ENCODE results near the gene SRPK2. TPM values are rescaled to one million over a fixed set of nuclear protein-coding genes. Genes with fewer than 3 reads are reported as not detected.
"Not testable (repeated sequence)": the region's sequence is repeated elsewhere in the genome, so short reads cannot be mapped to it uniquely, and the experiment has no call there.

SRPK2 gene
- total RNA-seq, 2 donors from 2014 or later, result 46.2 to 50.0 TPM

DNA sequence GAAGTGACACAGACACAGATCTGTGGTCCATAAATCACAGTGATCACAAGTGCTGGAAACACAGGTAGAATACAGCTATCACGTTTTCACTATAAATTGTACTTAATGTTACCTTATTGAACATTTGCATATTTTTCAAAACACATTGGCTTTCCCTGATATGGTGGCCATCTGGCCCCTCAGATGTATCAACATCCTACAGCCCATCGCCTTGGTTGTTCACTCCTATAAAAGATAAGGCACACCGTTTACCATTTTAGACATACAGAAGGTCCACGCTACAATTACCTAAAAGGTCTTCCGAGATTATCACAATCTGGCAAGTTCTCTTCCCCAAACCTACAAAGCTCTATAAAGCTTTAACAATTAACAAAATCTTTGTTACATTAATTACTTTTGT lies 91.4 kb downstream of the SRPK2 start:
- ATAC-seq (no peak), DNase-seq (no peak)
- peaks cover 39% of the 10 kb centered on the region for H3K4me1 Mint-ChIP-seq
- no peak overlapping the region for H3K27ac Mint-ChIP-seq
- H3K4me3 Mint-ChIP-seq, result no peak overlapping the region
- H3K27me3 Mint-ChIP-seq, result no peaks in the 10 kb centered on the region
- H3K9me3 ChIP-seq (ENCODE audit: control insufficient read depth, low read length, poor library complexity, severe bottlenecking), result no peaks in the 10 kb centered on the region
- peaks cover 2% of the 10 kb centered on the region for H3K36me3 Mint-ChIP-seq (ENCODE audit: low read depth)

DNA sequence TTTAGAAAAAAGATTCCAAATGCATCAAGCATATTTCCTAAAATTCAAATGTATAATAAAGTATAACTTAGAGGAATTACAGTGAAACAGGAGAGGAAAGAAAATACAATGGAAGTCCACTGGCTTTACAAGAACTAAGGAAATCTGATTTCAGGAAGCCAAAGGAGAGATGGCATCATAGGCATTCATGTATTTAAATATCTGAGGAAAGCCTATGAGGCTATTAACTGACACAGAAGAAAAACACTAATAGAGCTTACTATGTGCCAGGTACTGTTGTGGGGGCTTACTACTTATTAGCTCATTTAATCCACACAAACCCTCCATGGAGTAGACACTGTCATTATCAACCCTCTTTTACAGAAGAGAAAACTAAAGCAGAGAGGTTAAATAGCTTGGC lies 92.2 kb downstream of the SRPK2 start:
- H3K27me3 Mint-ChIP-seq, result no peaks in the 10 kb centered on the region
- DNase-seq, result no peak
- no peak overlapping the region for H3K27ac Mint-ChIP-seq
- no peak overlapping the region for H3K4me3 Mint-ChIP-seq
- no peak for ATAC-seq
- H3K36me3 Mint-ChIP-seq (ENCODE audit: low read depth), result no peaks in the 10 kb centered on the region
- no peaks in the 10 kb centered on the region for H3K9me3 ChIP-seq (ENCODE audit: control insufficient read depth, low read length, poor library complexity, severe bottlenecking)
- peaks cover 35% of the 10 kb centered on the region for H3K4me1 Mint-ChIP-seq

DNA sequence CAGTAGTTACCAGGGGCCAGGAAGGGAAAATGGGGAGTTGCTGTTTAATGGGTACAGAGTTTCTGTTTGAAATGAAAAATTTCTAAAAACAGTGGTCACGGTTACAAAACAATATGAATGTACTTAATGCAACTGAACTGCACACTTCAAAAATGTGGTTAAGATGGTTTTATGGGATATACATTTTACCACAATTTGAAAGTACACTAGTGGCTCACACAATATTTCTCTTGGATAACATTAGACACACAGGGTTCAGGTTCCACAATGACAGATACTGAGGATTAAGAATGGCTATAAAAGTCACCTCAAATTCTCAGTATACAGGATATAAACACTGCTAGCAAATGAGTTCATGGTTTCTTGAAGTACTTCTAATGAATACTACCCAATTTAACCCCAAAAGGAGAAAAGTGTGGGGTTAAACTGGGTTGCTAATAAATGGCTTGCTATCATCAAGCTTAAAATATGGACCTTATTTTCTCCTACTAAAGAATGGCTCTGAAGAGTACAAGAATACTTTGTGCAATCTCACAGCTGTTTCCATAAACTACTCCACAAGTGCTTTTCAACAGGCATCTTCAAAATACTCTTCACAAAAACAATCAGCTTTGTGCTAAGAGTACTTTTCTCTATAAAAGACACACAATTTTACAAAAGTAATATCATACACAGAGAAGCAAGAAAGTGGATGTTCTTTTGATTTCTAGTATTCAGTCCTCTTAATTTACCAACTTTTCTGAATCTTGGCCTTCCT lies 92.9 kb downstream of the SRPK2 start:
- Mint-ChIP-seq H3K4me3 (no peak overlapping the region), H3K27me3 (no peaks in the 10 kb centered on the region), H3K36me3 (ENCODE audit: low read depth) (no peaks in the 10 kb centered on the region), H3K27ac (no peak overlapping the region), H3K4me1 (peaks cover 34% of the 10 kb centered on the region)
- ATAC-seq (no peak), DNase-seq (no peak)
- H3K9me3 ChIP-seq (ENCODE audit: control insufficient read depth, low read length, poor library complexity, severe bottlenecking), result no peaks in the 10 kb centered on the region

DNA sequence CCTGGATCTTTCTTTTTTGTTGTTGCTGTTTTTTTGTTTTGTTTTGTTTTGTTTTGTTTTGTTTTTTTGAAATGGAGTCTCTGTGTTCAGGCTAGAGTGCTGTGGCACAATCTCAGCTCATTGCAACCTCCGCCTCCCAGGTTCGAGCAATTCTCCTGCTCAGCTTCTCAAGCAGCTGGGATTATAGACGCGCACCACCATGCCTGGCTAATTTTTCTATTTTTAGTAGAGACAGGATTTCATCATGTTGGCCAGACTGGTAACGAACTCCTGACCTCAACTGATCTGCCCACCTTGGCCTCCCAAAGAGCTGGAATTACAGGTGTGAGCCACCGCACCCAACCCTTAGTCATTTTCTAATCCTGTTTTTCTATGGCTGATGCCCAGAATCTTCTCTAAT lies 94.2 kb downstream of the SRPK2 start:
- not testable (repeated sequence) for H3K4me3 Mint-ChIP-seq; DNase-seq; H3K27ac Mint-ChIP-seq; H3K36me3 Mint-ChIP-seq (ENCODE audit: low read depth); ATAC-seq; H3K27me3 Mint-ChIP-seq; H3K9me3 ChIP-seq (ENCODE audit: control insufficient read depth, low read length, poor library complexity, severe bottlenecking)
- peaks cover 34% of the 10 kb centered on the region for H3K4me1 Mint-ChIP-seq

DNA sequence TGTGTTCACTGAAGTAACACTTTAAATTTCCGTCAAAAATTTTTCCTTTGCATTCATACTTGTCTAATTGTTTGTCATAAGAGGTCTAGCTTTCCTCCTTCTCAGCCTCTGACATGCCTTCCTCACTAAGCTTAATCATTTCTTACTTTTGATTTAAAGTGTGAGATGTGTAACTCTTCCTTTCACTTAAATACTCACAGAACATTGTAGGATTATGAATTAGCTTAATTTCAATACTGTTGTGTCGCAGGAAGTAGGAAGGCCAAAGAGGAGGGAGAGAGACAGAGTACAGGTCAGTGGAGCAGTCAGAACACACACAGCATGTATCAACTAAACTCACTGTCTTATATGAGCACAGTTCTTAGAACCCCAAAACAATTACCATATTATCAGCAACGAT lies 99.0 kb downstream of the SRPK2 start:
- H3K27ac Mint-ChIP-seq, result no peak overlapping the region
- peaks cover 13% of the 10 kb centered on the region for H3K4me1 Mint-ChIP-seq
- ATAC-seq, result no peak
- peaks cover 3% of the 10 kb centered on the region for H3K36me3 Mint-ChIP-seq (ENCODE audit: low read depth)
- DNase-seq, result no peak
- no peaks in the 10 kb centered on the region for H3K27me3 Mint-ChIP-seq
- H3K9me3 ChIP-seq (ENCODE audit: control insufficient read depth, low read length, poor library complexity, severe bottlenecking), result no peaks in the 10 kb centered on the region
- H3K4me3 Mint-ChIP-seq, result no peak overlapping the region

DNA sequence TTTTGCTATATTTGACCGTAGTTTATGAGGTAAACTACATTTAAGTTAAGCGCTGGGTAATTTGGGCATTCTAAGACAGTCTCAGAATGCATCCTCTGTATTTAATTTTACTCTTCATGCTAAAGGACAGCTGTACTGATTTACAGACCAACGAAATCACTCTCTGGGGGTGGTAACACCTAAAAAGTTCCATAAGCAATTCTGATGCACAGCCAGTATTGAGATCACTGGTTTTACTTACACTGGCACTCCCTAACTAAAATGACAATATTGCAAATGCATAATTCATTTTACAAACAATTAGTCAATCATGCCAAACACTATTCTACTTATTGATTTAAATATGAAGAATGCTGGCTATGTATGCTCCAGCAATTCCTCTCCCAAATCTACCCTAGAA lies 102.3 kb downstream of the SRPK2 start:
- H3K4me1 Mint-ChIP-seq, result peaks cover 13% of the 10 kb centered on the region
- DNase-seq (no peak), ATAC-seq (no peak)
- H3K36me3 Mint-ChIP-seq (ENCODE audit: low read depth), result peaks cover 3% of the 10 kb centered on the region
- no peaks in the 10 kb centered on the region for H3K27me3 Mint-ChIP-seq
- H3K4me3 Mint-ChIP-seq, result no peak overlapping the region
- H3K9me3 ChIP-seq (ENCODE audit: control insufficient read depth, low read length, poor library complexity, severe bottlenecking), result no peaks in the 10 kb centered on the region
- H3K27ac Mint-ChIP-seq, result no peak overlapping the region

DNA sequence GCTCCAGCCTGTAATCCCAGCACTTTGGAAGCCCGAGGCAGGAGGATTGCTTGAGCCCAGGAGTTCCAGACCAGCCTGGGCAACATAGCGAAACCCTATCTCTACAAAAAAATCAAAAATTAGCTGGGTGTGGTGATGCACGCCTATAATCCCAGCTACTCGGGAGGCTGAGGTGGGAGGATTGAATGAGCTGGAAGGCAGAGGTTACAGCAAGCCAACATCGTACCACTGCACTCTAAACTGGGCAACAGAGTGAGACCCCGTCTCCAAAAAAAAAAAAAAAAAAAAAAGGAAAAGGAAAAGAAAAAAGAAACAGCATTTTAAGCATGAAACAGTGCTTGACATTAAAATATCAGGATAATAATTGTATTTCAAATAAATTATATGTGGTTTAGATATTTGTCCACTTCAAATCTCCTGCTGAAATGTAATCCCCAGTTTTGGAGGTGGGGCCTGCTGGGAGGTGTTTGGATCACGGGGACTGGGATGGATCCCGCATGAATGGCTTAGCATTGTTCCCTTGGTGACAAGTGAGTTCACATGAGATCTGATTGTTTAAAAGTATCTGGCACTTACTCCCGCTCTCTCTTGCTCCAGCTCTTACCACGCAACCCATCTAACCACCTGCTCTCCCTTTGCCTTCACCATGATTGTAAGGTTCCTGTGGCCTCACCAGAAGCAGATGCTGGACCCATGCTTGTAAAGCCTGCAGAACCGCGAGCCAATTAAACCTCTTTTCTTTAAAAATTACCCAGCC lies 103.4 kb downstream of the SRPK2 start:
- no peak for ATAC-seq

DNA sequence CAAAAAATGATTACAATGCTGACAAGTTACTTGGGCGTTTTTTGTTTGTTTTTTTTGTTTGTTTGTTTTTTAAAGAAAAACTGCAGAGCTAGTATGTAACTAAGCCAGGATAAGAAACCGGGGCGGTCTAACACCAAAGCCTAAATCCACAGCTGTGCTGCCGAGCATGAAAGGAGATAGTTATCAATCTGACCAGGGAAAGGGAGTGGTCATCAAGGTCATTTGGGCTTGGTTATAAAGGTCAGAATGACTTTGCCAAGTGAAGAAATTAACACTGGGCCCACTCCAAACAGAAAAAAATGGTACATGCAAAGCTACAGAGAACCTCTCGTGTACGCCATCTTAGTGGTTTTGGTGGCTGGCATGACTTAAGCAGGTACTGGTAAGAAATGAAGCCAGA lies 104.7 kb downstream of the SRPK2 start:
- H3K36me3 Mint-ChIP-seq (ENCODE audit: low read depth), result no peaks in the 10 kb centered on the region
- no peak overlapping the region for H3K27ac Mint-ChIP-seq
- H3K4me1 Mint-ChIP-seq, result peaks cover 7% of the 10 kb centered on the region
- DNase-seq, result no peak
- H3K4me3 Mint-ChIP-seq, result no peak overlapping the region
- no peaks in the 10 kb centered on the region for H3K27me3 Mint-ChIP-seq
- no peak for ATAC-seq
- H3K9me3 ChIP-seq (ENCODE audit: control insufficient read depth, low read length, poor library complexity, severe bottlenecking), result no peaks in the 10 kb centered on the region

More for the DNA sequence above, 103.4 kb downstream of the SRPK2 start:
- H3K27me3 Mint-ChIP-seq, result no peaks in the 10 kb centered on the region
- peaks cover 3% of the 10 kb centered on the region for H3K36me3 Mint-ChIP-seq (ENCODE audit: low read depth)
- no peaks in the 10 kb centered on the region for H3K9me3 ChIP-seq (ENCODE audit: control insufficient read depth, low read length, poor library complexity, severe bottlenecking)
- H3K27ac Mint-ChIP-seq, result peak overlapping the region; percentile 27
- no peak overlapping the region for H3K4me3 Mint-ChIP-seq
- DNase-seq, result no peak
- peaks cover 13% of the 10 kb centered on the region for H3K4me1 Mint-ChIP-seq

DNA sequence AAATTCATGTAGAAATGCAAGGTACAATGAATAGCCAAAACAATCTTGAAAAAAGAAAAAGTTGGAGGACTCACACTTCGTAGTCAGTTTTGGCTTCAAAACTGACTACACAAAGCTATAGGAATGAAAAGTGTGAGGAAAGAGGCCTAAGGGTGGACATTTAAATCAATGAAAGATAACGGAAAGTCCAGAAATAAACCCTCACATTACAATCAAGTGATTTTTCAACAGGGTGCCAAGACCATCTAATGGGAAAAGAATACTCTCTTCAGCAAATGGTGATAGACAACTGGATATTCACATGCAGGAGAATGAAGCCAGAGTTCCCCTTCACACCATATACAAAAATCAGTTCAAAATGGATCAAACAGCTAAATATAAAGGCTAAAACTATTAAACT lies 106.8 kb downstream of the SRPK2 start:
- H3K27ac Mint-ChIP-seq, result peak overlapping the region; percentile 47
- ATAC-seq, result no peak
- DNase-seq, result no peak
- H3K27me3 Mint-ChIP-seq, result no peaks in the 10 kb centered on the region
- H3K36me3 Mint-ChIP-seq (ENCODE audit: low read depth), result no peaks in the 10 kb centered on the region
- H3K9me3 ChIP-seq (ENCODE audit: control insufficient read depth, low read length, poor library complexity, severe bottlenecking), result no peaks in the 10 kb centered on the region
- peaks cover 9% of the 10 kb centered on the region for H3K4me1 Mint-ChIP-seq
- H3K4me3 Mint-ChIP-seq, result no peak overlapping the region

DNA sequence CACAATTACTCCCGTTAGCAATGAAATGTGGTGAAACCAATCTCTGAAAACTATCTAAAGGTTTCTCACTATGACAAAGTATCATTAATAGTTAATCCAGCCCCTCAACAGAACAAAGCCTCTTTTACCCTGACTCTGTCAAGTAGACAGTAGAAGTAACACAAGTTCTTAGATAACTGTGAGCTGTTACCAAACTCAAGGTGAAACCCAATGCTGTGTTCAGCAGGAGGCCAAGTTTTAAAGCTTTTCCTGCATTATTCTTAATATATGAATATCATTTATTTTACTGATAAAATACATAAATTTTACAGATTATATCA lies 109.1 kb downstream of the SRPK2 start:
- Mint-ChIP-seq H3K27me3 (no peaks in the 10 kb centered on the region), H3K36me3 (ENCODE audit: low read depth) (no peaks in the 10 kb centered on the region), H3K4me1 (peaks cover 6% of the 10 kb centered on the region), H3K4me3 (no peak overlapping the region), H3K27ac (no peak overlapping the region)
- H3K9me3 ChIP-seq (ENCODE audit: control insufficient read depth, low read length, poor library complexity, severe bottlenecking), result no peaks in the 10 kb centered on the region
- DNase-seq (no peak), ATAC-seq (no peak)

DNA sequence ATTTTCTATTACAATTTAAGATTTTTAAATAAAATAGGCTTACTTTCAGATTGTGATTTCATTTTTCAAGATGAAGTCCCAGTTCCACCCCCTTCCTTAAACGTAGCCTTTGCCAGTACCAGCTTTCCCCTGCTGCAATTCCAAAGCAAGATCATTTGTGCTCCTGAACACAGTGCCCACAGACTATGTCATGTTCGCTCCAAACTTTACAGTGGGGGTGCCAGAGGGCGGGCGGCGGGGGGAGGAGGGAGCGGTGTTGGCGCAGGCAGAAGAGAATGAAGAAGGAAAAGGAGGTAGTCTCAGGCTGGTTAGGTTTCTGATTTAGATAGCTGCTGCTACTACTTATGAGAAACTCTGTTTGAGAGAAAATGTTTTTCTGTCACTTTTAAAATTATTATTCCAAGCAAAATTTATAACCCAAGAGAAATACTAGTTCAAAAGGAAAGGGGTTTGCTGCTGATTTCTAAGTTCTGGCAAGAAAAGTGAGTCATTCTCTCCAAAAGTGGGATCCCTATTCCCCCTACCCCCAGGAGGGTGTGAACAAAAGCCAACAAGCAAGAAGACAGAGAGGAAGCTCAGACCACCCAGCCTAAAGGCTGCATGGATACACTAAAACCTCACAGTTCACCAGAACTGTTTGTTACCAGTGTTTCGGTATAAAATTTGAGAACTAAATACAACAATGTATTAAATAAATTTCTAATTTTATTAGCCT lies 109.6 kb downstream of the SRPK2 start:
- Mint-ChIP-seq H3K4me3 (no peak overlapping the region), H3K27ac (no peak overlapping the region), H3K4me1 (peaks cover 6% of the 10 kb centered on the region), H3K27me3 (no peaks in the 10 kb centered on the region), H3K36me3 (ENCODE audit: low read depth) (no peaks in the 10 kb centered on the region)
- ATAC-seq (no peak), DNase-seq (no peak)
- H3K9me3 ChIP-seq (ENCODE audit: control insufficient read depth, low read length, poor library complexity, severe bottlenecking), result no peaks in the 10 kb centered on the region

DNA sequence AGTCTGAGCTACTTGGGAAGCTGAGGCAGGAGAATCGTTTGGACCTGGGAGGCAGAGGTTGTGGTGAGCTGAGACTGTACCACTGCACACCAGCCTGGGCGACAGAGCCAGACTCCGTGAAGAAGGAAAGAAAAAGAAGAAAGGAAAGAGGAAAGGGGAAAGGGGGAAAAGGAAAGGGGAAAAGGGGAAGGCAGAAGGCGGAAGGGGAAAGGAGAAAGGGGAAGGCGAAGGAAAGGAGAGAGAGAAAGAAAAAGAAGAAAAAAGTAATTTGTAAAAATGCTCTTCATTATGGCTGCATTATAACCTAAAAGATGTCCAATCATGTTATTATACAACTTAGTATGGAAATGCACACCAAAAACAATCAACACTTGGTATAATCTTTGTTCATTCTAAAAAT lies 110.2 kb downstream of the SRPK2 start:
- no peaks in the 10 kb centered on the region for H3K9me3 ChIP-seq (ENCODE audit: control insufficient read depth, low read length, poor library complexity, severe bottlenecking)

DNA sequence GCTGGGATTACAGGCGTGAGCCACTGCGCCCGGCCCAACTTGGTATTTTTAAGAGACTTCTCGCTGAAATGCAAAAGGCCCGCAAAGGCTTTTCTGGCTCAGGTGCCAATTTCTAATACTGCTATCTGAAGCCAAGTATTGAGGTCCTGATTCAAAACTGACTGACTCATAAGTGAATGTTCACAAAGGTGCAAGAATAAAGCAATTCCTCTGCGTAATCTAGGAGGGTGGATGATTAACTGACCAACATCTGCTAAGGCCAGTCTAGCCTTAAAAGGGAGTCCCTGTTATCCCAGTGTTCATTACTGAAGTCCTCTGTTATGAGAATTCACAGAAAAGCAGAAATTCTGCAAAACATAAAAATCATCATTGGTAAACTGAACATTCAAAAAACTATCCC lies 111.4 kb downstream of the SRPK2 start:
- DNase-seq (no peak), ATAC-seq (no peak)
- Mint-ChIP-seq H3K36me3 (ENCODE audit: low read depth) (no peaks in the 10 kb centered on the region), H3K27ac (peak overlapping the region; percentile 43), H3K4me3 (no peak overlapping the region), H3K4me1 (peaks cover 12% of the 10 kb centered on the region), H3K27me3 (no peaks in the 10 kb centered on the region)
- no peaks in the 10 kb centered on the region for H3K9me3 ChIP-seq (ENCODE audit: control insufficient read depth, low read length, poor library complexity, severe bottlenecking)

More for the DNA sequence above, 110.2 kb downstream of the SRPK2 start:
- Mint-ChIP-seq H3K36me3 (ENCODE audit: low read depth) (no peaks in the 10 kb centered on the region), H3K27ac (no peak overlapping the region), H3K4me3 (no peak overlapping the region), H3K27me3 (no peaks in the 10 kb centered on the region), H3K4me1 (peaks cover 6% of the 10 kb centered on the region)
- DNase-seq (no peak), ATAC-seq (no peak)

All from T-helper 17 cell (primary cell).